Left lung (tissue), 10 donors: ENCODE data around the gene HAUS3. TPM values are rescaled to one million over a fixed set of nuclear protein-coding genes. Genes with fewer than 3 reads are reported as not detected.
A peak's percentile ranks its signal among the peaks of the same experiment; 100 is the strongest.

Experiments used
- ATAC-seq: fragments of 200-7000 bp; cut with Tn5 transposase; one replicate; pipeline ENCODE4 v1.9.1; 2020; ENCODE audit warnings: moderate library complexity
- DNase-seq, 4 donors: peaks; one replicate each; pipeline ENCODE4 v3.0.0-alpha.2; 2013 to 2020
- H3K27ac ChIP-seq, 2 donors: fragments of 200-600 bp; sonication (generic) in 1 of 2; one replicate each; pipeline versions ENCODE4 v1.5.0 to v1.8.0; 2020 to 2021
- H3K27me3 ChIP-seq, 2 donors: fragments of 200-600 bp; sonication (generic) in 1 of 2; one replicate each; pipeline versions ENCODE4 v1.5.0 to v1.8.0; 2020 to 2021
- H3K36me3 ChIP-seq, 2 donors: fragments of 200-600 bp; sonication (generic) in 1 of 2; one replicate each; pipeline versions ENCODE4 v1.5.0 to v1.8.0; 2020 to 2021
- H3K4me1 ChIP-seq, 2 donors: fragments of 200-600 bp; one replicate each; pipeline ENCODE4 v1.8.0; 2021
- H3K4me3 ChIP-seq, 2 donors: fragments of 200-600 bp; sonication (generic) in 1 of 2; one replicate each; pipeline versions ENCODE4 v1.5.0 to v1.8.0; 2020 to 2021; ENCODE audit warnings: mild to moderate bottlenecking in 1 of 2
- H3K9me3 ChIP-seq, 2 donors: fragments of 200-600 bp; sonication (generic) in 1 of 2; one replicate each; pipeline versions ENCODE4 v1.5.0 to v1.8.0; 2020 to 2021
- CTCF ChIP-seq, 2 donors: fragments of 200-600 bp; sonication (generic) in 1 of 2; IDR thresholded peaks; one replicate each; pipeline versions ENCODE4 v1.5.0 to v1.8.0; 2021; ENCODE audit warnings: antibody characterized with exemption in 2 of 2
- intact Hi-C, 2 donors: fragments of 100-400 bp; cut with DNase I; formaldehyde crosslinking; loops; one replicate each; pipeline versions ENCODE4 v1.11.2 to v1.14.2; 2022
- polyA plus RNA-seq, 6 donors: library from polyadenylated mRNA; unstranded; fragments of 120-200 nt; gene quantifications; one replicate each; pipeline ENCODE4 v1.2.1, GENCODE V29; 2013; ENCODE audit not compliant: insufficient read length in 6 of 6
- total RNA-seq, 2 donors: library from RNA; stranded (reverse); fragmentation: NEBNext Ultra II Directional; extraction: Animal tissue kit (Norgen Biotek cat#: 25700); gene quantifications; one replicate each; pipeline ENCODE4 v1.2.1, GENCODE V29; 2021
- donor health status: DM: no; HTN: yes; CAD: no.
- donor health status: DM: no; HTN: no; CAD: no.

The HAUS3 gene
- total and polyA plus RNA-seq, 8 donors, result 9.7 to 26.7 (median 23.2) TPM

- Histone ChIP-seq H3K27me3 (no peaks in the 10 kb centered on the region), H3K27ac (no peak overlapping the region), H3K4me3 (no peak overlapping the region), H3K9me3 (no peaks in the 10 kb centered on the region), H3K36me3 (peaks cover 0 to 81% of the 10 kb centered on the region in 2 donors), H3K4me1 (peaks cover 28 to 38% of the 10 kb centered on the region in 2 donors)
- TF ChIP-seq CTCF (IDR thresholded peaks at IDR 0.05), result no peak
- peak in 2 of 4 donors; percentile 25 to 62 for DNase-seq
- ATAC-seq, result no peak
- intact Hi-C loops, result no loop called here
These were observed 11.5 kb upstream of the HAUS3 start for GRCh38 chr4:2253160-2254084.

DNA sequence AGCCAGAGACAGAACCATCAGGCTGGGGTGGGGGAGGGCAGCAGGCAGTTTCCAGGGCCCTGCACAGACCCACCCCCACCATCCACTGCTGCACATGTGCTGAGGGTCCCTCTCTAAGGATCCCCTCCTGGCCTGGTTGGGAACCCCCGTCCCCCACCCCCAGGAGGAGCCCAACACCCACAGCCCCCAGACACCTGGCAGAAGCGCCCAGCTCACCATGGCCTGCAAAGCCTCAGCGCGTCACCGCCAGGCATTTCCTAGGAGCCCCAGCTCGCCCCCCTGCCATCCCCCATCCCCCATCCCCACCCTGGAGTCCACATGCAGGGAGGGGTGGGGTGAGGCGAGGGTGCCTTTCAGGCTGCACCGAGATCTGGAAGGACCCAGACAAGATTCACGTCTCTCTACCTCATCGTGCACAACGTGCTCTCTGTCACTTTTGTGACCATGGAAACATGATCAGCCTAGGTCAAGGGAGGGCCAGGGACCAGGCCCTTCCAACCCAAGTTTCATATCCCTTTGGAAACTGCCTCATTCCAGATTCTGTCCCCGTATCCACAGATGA lies 10.7 kb upstream of the HAUS3 start:
- Histone ChIP-seq H3K4me1 (peaks cover 22 to 30% of the 10 kb centered on the region in 2 donors), H3K4me3 (no peak overlapping the region), H3K27me3 (no peaks in the 10 kb centered on the region), H3K9me3 (no peaks in the 10 kb centered on the region), H3K36me3 (peaks cover 0 to 81% of the 10 kb centered on the region in 2 donors), H3K27ac (no peak overlapping the region)
- DNase-seq, result peak in 1 of 4 donors; percentile 45
- TF ChIP-seq CTCF (IDR thresholded peaks at IDR 0.05), result no peak
- ATAC-seq, result no peak
- intact Hi-C loops, result no loop called here

- Histone ChIP-seq H3K9me3 (no peaks in the 10 kb centered on the region), H3K36me3 (peaks cover 0 to 77% of the 10 kb centered on the region in 2 donors), H3K4me3 (no peak overlapping the region), H3K4me1 (peaks cover 16 to 23% of the 10 kb centered on the region in 2 donors), H3K27me3 (no peaks in the 10 kb centered on the region), H3K27ac (no peak overlapping the region)
- intact Hi-C loops, result no loop called here
- TF ChIP-seq CTCF (IDR thresholded peaks at IDR 0.05), result no peak
- peak in 2 of 4 donors; percentile 27 to 57 for DNase-seq
- no peak for ATAC-seq
These were observed 10.0 kb upstream of the HAUS3 start for GRCh38 chr4:2251795-2252529.

DNA sequence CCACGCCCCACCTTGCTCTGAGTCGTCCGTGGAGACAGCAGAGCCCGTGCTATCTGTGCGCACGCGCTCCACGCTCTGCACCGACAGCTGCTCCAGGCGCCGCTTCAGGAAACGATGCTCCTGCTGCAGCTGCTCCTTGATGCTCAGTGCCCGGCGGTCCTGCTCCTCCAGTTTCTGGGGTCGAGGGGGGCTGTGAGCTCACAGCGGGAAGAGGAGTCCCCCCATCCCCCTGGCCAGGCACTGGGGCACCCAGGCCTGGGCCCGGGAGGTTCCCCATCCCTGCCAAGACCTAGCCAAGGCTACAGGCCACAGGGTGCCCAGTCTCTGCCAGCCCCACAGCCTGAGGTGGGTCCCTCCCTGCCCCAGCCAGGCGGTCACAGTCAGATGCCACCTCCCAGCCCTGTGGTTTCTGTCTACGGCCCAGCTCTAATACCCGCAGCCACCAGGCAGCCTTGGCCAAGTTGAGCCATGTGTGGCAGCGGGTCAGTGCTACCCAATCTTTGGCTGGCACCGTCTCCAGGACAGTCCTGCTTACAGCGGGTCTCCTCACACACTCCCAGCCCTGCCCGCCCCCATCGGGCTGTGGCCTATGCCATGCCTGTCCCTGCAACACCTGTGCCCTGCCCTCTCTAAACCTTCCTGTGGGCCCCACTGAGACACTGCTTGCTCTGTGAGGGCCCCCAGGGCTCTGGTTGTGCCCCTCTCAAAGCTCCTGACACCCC lies 9.3 kb upstream of the HAUS3 start:
- Histone ChIP-seq H3K9me3 (no peaks in the 10 kb centered on the region), H3K27ac (no peak overlapping the region), H3K36me3 (peaks cover 0 to 78% of the 10 kb centered on the region in 2 donors), H3K4me3 (no peak overlapping the region), H3K4me1 (peaks cover 9 to 16% of the 10 kb centered on the region in 2 donors), H3K27me3 (no peaks in the 10 kb centered on the region)
- ATAC-seq (no peak), DNase-seq (peak in 2 of 4 donors; percentile 26 to 61)
- no peak for TF ChIP-seq CTCF (IDR thresholded peaks at IDR 0.05)
- intact Hi-C loops, result no loop called here
